Neuron (in vitro differentiated cells): ENCODE results near the gene CNGB1.
"Not testable (repeated sequence)": the region's sequence is repeated elsewhere in the genome, so short reads cannot be mapped to it uniquely, and the experiment has no call there.

ENCODE experiments used
- H2AFZ ChIP-seq: one replicate; pipeline ENCODE4 v1.6.1; 2013; ENCODE audit warnings: low read depth, mild to moderate bottlenecking, inconsistent platforms, low read length, moderate library complexity
- H3K27me3 ChIP-seq: one replicate; pipeline ENCODE4 v1.6.1; 2013; ENCODE audit warnings: low read length; ENCODE audit not compliant: insufficient read depth
- H3K36me3 ChIP-seq: one replicate; pipeline ENCODE4 v1.6.1; 2013; ENCODE audit warnings: low read length; ENCODE audit not compliant: insufficient read depth
- H3K4me1 ChIP-seq: one replicate; pipeline ENCODE4 v1.6.1; 2013; ENCODE audit warnings: low read length; ENCODE audit not compliant: insufficient read depth
- H3K4me3 ChIP-seq: 2 replicates; pipeline ENCODE4 v1.5.1; 2013; ENCODE audit warnings: mild to moderate bottlenecking, low read length, moderate library complexity
- H3K9me3 ChIP-seq: one replicate; pipeline ENCODE4 v1.6.1; 2013; ENCODE audit warnings: low read length

CNGB1 gene

DNA sequence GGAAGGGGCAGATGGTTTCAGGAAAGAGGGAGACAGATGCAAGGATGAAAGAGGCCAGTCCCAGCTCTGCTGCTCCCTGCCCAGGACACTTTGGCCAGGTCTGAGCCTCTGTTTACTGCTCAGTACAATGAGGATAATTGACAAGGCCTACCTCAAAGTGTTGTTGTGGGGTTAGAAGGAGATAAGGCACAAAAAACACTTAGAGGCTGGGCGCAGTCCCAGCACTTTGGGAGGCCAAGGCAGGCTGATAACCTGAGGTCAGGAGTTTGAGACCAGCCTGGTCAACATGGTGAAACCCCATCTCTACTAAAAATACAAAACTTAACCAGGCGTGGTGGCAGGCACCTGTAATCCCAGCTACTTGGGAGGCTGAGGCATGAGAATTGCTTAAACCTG lies 7.1 kb upstream of the CNGB1 start:
- H3K4me3 ChIP-seq, H2AFZ ChIP-seq, H3K36me3 ChIP-seq, H3K27me3 ChIP-seq, H3K4me1 ChIP-seq, H3K9me3 ChIP-seq: not testable (repeated sequence)

DNA sequence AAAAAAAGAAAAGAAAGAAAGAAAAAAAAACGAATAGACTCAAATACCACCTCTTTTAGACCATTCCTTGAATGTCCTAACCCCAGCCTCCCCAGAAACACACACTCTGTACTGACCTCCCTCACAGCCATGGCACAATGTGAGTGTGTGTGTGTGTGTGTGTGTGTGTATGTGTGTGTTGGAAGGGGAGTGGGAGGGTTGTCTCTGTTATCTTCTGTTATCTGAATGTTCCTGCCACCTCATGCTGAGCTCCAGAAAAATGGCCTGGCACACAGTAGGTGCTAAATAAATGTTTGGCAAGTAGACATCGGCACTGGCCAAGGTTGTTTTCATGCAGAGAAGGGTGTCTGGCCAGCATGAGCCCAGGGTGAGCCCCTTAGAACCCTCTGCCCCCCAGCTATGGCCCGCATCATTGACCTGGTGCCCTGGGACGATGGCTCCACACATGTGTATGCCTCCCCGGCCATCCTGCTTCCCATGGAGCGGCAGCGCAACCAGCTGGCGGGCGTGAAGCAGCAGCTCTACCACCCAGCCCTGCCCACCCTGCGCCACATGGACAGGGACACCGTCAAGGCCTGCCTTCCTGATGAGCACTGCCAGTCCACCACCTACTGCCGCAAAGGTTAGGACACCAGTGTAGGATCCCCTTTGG lies 6.6 kb upstream of the CNGB1 start:
- Histone ChIP-seq H3K27me3 (peaks cover 6% of the 10 kb centered on the region), H3K4me1 (peaks cover 9% of the 10 kb centered on the region), H3K9me3 (no peaks in the 10 kb centered on the region), H3K36me3 (no peaks in the 10 kb centered on the region), H2AFZ (no peak overlapping the region), H3K4me3 (no peak overlapping the region)

DNA sequence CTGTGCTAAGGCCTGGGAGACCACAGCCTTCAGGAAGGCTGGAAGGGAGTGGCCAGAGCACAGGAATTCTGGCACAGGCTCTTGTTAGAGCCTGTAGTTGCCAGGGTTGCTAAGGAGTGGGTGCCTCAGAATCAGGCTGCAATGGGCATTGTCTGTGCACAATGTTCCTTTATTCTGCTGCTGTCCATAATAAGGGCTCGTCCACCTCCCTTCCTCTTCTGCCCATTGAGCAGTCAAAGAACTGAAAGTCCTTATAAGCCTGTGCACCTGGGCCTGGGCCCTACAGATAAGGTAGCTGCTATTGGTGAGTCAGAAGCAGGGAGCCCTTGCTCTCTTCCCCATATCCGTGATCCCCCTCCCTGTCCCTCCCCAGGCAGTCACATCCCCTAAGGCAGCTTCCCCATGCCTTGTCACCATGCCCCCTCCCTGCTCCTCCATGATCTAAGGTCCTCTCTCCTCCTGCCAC lies 5.4 kb upstream of the CNGB1 start:
- Histone ChIP-seq H3K27me3 (peaks cover 9% of the 10 kb centered on the region), H3K36me3 (no peaks in the 10 kb centered on the region), H3K4me3 (no peak overlapping the region), H3K4me1 (peaks cover 9% of the 10 kb centered on the region), H3K9me3 (no peaks in the 10 kb centered on the region), H2AFZ (no peak overlapping the region)

DNA sequence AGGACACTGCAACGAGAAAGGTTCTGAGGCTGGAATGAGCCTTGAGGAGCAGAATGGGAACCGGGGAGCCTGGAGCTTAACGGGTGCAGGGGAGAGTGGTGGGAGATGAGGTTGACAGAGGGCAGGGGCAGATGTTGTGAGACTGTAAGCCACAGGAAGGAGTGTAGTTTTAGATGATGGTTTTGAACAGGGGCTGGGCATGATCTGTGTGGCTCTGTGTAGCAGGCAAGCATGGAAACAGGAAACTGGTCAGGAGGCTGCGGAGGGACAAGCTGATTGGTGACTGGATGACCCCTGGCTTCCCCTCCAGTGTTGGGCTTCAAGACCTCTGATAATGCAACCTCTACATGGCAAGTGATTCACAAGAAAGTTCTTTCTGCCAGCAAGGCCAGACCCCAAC lies 1.4 kb upstream of the CNGB1 start:
- no peaks in the 10 kb centered on the region for H3K36me3 ChIP-seq
- H3K27me3 ChIP-seq = peaks cover 6% of the 10 kb centered on the region
- no peak overlapping the region for H2AFZ ChIP-seq
- no peak overlapping the region for H3K4me3 ChIP-seq
- H3K9me3 ChIP-seq = no peaks in the 10 kb centered on the region
- peaks cover 8% of the 10 kb centered on the region for H3K4me1 ChIP-seq

DNA sequence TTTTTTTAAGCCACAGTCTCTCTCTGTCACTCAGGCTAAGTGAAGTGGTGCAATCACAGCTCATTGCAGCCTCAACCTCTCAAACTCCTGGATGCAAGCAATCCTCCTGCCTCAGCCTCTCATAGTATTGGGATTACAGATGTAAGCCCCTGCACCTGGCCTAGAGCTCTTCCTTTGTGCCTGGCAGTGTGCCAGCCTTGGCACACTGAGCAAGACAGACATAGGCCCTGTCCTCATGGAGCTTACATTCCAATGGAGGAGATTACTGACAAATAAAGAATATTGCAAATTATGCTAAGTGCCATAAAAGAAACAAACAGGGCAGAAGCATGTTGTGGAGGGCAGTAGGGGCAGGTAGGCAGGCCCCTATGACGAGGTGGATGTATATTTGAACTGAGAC lies 920 bp upstream of the CNGB1 start:
- Histone ChIP-seq H3K4me3 (no peak overlapping the region), H3K9me3 (no peaks in the 10 kb centered on the region), H3K4me1 (peaks cover 8% of the 10 kb centered on the region), H3K27me3 (peaks cover 6% of the 10 kb centered on the region), H3K36me3 (no peaks in the 10 kb centered on the region), H2AFZ (no peak overlapping the region)

DNA sequence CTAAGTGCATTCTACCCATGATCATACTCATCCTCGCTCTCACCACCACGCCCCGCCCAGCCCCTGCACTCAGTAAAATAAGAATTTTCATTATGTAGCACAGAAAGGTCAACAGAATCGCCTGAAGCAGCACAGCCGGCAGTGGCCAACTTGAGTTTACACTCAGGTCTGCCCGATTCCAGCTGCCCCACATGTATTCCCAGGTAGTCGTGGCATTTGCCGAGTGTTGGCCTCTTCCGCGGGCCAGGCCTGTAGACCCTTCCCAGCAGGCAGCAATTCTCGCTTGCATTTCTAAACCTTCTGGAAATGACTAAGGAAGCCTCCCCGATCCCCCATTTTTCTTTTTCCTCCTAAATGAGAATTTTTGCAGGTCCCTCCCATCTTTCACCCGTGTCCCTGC lies 609 bp downstream of the CNGB1 start:
- peaks cover 6% of the 10 kb centered on the region for H3K27me3 ChIP-seq
- H3K36me3 ChIP-seq = no peaks in the 10 kb centered on the region
- H2AFZ ChIP-seq = no peak overlapping the region
- H3K9me3 ChIP-seq = no peaks in the 10 kb centered on the region
- no peaks in the 10 kb centered on the region for H3K4me1 ChIP-seq
- H3K4me3 ChIP-seq = no peak overlapping the region

DNA sequence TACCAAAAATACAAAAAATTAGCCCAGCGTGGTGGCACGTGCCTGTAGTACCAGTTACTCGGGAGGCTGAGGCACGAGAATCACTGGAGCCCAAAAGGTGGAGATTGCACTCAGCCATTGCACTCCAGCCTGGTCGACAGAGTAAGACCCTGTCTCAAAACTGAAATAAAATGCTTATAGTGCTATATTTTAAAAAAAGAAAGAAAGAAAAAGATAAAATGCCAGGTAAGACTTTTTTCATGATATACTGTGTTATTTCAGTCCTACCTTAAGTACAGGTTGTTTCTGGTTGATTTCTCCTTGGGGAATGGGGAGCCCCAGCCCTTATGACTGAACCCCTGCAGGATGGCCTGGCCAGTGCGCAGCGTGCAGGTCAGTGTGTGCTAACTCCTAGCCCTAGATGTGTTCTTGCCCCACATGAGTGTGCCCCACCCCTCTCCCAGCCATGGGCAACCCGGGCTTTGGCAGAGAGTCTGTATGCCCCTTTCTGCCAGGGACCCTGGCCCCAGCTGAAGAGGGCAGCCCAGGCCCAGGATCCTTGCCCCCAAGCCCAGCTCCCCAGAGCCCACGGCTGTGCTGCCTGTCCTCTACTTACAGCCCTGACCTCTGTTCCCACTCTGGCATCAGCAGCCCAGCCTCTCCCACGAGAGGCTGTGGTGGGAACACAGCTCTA lies 1.3 kb downstream of the CNGB1 start:
- H2AFZ ChIP-seq = no peak overlapping the region
- H3K27me3 ChIP-seq = peaks cover 6% of the 10 kb centered on the region
- no peaks in the 10 kb centered on the region for H3K4me1 ChIP-seq
- no peak overlapping the region for H3K4me3 ChIP-seq
- H3K9me3 ChIP-seq = no peaks in the 10 kb centered on the region
- no peaks in the 10 kb centered on the region for H3K36me3 ChIP-seq

DNA sequence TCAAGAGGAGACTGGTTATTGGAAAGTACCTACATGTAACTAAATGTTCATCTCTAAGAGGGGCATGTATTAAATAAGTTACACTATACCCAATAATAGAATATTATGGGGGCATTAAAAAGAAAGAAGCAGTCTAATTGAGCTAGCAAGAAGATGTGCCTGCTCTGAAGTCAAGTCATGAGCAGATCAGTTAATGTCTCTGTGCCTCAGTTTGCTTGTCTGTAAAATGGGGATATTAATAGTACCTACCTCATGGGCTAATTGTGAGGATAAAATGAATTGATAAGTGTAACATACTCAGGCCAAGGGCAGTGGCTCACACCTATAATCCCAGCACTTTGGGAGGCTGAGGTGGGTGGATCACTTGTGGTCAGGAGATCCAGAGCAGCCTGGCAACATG lies 3.0 kb downstream of the CNGB1 start:
- Histone ChIP-seq H3K36me3 (no peaks in the 10 kb centered on the region), H3K4me3 (no peak overlapping the region), H3K9me3 (no peaks in the 10 kb centered on the region), H2AFZ (no peak overlapping the region), H3K4me1 (no peaks in the 10 kb centered on the region), H3K27me3 (peaks cover 9% of the 10 kb centered on the region)

DNA sequence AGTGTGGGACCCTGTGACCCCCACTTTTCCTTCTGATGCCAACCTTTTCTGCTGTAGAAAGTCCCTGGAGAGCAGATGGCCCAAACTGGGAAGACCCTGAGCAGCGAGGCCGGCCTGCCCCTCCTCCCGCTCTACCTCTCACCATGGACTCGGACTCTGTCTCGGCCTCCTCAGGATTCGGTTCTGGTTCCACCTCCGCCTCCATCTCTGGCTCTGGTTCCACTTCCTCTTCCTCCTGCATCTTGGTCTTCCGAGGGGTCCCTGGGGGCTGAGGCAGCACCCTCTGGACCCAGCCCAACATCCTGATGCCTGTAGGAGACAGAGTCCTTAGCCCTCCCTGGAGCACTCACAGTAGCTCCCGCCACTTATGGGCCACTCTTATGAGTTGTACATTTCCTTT lies 3.9 kb downstream of the CNGB1 start:
- no peaks in the 10 kb centered on the region for H3K9me3 ChIP-seq
- peaks cover 14% of the 10 kb centered on the region for H3K27me3 ChIP-seq
- no peak overlapping the region for H2AFZ ChIP-seq
- no peaks in the 10 kb centered on the region for H3K36me3 ChIP-seq
- no peak overlapping the region for H3K4me3 ChIP-seq
- no peaks in the 10 kb centered on the region for H3K4me1 ChIP-seq

DNA sequence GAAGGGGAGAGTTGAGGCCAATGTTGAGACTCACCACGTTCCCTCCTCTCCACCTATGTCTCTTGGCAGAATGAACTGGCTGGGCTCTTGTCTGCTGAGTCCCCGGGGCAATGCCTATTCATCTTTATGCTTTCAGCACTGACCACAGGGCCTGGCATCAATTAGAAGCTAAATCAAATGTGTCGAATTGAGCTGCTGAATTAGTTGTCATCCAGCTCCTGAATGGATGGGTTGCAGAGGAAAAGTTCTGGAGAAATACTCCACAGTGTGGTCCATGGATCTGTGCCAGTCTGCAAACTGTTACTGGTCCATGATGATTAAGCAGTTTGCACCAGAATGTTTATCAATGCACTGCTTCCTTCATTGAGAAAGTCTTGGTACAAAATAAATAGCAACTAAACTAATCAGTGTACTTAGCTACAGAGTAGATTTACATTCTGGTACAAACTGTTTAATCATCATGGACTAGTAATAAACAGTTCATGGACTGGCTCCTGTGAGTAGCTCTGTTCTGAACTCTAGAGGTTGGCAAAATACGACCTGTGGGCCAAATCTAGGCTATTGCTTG lies 4.6 kb downstream of the CNGB1 start:
- H3K4me1 ChIP-seq = no peaks in the 10 kb centered on the region
- no peak overlapping the region for H2AFZ ChIP-seq
- no peaks in the 10 kb centered on the region for H3K9me3 ChIP-seq
- peaks cover 14% of the 10 kb centered on the region for H3K27me3 ChIP-seq
- no peak overlapping the region for H3K4me3 ChIP-seq
- H3K36me3 ChIP-seq = no peaks in the 10 kb centered on the region

DNA sequence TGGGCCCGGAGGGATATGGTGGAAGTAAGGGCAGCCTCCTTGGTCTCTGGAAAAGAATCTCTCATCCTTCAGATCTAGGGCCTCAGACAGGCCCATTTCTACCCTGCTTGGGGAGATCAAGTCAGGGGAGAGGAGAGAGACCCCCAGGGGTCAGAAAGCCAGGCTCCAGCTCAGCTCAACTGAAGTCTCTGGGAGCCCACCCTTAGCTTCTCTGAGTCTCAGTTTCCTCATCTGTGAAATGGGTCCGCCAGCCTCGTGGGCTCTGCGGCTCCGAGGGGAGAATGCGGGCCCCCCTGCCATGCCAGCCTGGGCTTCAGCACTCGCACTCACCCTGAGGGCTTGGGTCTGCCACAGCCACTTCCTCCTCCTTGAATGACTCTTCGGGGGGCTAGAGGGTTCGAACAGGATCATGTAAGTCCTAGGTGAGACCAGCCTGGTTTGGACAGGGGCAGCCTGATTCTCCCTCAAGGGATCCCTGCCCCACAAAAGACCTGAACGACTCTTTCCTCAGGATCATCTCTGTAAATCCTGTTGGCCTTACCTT lies 6.7 kb downstream of the CNGB1 start:
- H3K27me3 ChIP-seq = peaks cover 21% of the 10 kb centered on the region
- H3K4me3 ChIP-seq = no peak overlapping the region
- no peak overlapping the region for H2AFZ ChIP-seq
- no peaks in the 10 kb centered on the region for H3K9me3 ChIP-seq
- H3K4me1 ChIP-seq = no peaks in the 10 kb centered on the region
- no peaks in the 10 kb centered on the region for H3K36me3 ChIP-seq

DNA sequence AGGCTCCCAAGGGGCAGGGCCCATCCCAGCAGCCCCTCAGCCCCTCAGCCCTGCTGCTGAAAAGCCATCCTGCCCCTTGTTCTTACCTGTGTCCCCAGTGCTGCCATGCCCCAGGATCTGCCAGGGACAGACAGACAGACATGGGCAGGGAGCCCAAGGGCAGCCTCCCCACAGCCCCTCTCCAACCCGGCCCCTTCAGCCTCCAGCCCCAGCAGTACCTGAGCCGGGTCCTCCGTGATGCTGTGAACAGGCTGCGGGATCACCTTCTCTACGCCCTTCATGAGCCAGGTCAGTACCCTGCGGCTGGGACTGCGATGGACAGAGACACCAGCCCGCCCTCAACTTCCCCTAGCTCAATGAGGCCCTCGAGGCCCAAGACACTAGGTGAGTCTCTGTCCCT lies 8.2 kb downstream of the CNGB1 start:
- Histone ChIP-seq H3K9me3 (no peaks in the 10 kb centered on the region), H3K27me3 (peaks cover 24% of the 10 kb centered on the region), H3K4me3 (no peak overlapping the region), H2AFZ (no peak overlapping the region), H3K4me1 (no peaks in the 10 kb centered on the region), H3K36me3 (no peaks in the 10 kb centered on the region)

DNA sequence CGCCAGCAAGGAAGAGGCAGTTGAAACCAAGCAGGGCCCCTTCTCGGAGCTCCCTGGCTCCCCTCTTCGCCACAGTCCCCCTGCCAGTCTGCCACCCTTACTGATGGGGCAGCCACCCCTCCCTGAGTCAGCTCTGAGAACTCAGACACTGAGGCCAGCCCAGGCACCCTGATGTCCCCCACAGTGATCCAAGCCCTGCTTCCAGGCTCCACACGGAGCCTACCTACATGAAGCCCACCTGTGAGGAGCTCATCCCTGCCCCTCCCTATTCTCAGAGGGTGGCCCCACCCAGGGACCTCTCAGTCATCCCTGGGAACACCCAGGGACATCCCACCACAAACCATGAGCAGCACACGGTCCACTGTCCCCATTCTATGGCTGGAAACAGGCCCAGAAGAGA lies 8.9 kb downstream of the CNGB1 start:
- Histone ChIP-seq H3K4me1 (no peaks in the 10 kb centered on the region), H3K9me3 (no peaks in the 10 kb centered on the region), H3K36me3 (no peaks in the 10 kb centered on the region), H2AFZ (no peak overlapping the region), H3K27me3 (peaks cover 24% of the 10 kb centered on the region), H3K4me3 (no peak overlapping the region)
